Hindlimb muscle (tissue), 1 donor: ENCODE measurements around the gene UMODL1. TPM values are rescaled to one million over a fixed set of nuclear protein-coding genes. Genes with fewer than 3 reads are reported as not detected.

Experiments used
- DNase-seq: peaks from one replicate; pipeline ENCODE4 v3.0.0-alpha.2; 2013
- polyA plus RNA-seq: library from polyadenylated mRNA; unstranded; fragments of 120-200 nt; gene quantifications from one replicate; pipeline ENCODE4 v1.2.1, GENCODE V29; 2013; ENCODE audit not compliant: insufficient read length

Gene UMODL1
- polyA plus RNA-seq, 1 donor, result not detected

- DNase-seq, result no peak
Measured at GRCh38 chr21:42151148-42151947, 80.2 kb downstream of the UMODL1 start.

- no peak for DNase-seq
Measured at GRCh38 chr21:42151948-42152220, 80.8 kb downstream of the UMODL1 start.

GRCh38 chr21:42153046-42153686 is 82.0 kb downstream of the UMODL1 start:
- no peak for DNase-seq

GRCh38 chr21:42153746-42154145 is 82.6 kb downstream of the UMODL1 start:
- DNase-seq, result no peak

GRCh38 chr21:42154237-42155044 is 83.3 kb downstream of the UMODL1 start:
- DNase-seq, result no peak

GRCh38 chr21:42155045-42155855 is 84.1 kb downstream of the UMODL1 start:
- DNase-seq, result no peak

GRCh38 chr21:42156690-42157605 is 85.8 kb downstream of the UMODL1 start:
- peak; percentile 57 for DNase-seq

- DNase-seq, result no peak
Measured at GRCh38 chr21:42157606-42158310, 86.6 kb downstream of the UMODL1 start.

- no peak for DNase-seq
Measured at GRCh38 chr21:42158846-42159245, 87.7 kb downstream of the UMODL1 start.

- no peak for DNase-seq
Measured at GRCh38 chr21:42159560-42160110, 88.5 kb downstream of the UMODL1 start.

GRCh38 chr21:42160111-42160721 is 89.1 kb downstream of the UMODL1 start:
- DNase-seq, result no peak

- no peak for DNase-seq
Measured at GRCh38 chr21:42160765-42161164, 89.6 kb downstream of the UMODL1 start.

- no peak for DNase-seq
Measured at GRCh38 chr21:42161401-42161955, 90.4 kb downstream of the UMODL1 start.

GRCh38 chr21:42161956-42162681 is 91.0 kb downstream of the UMODL1 start:
- DNase-seq, result no peak

- no peak for DNase-seq
Measured at GRCh38 chr21:42162831-42163510, 91.9 kb downstream of the UMODL1 start.

GRCh38 chr21:42163511-42163863 is 92.4 kb downstream of the UMODL1 start:
- DNase-seq, result no peak

GRCh38 chr21:42164064-42164789 is 93.1 kb downstream of the UMODL1 start:
- no peak for DNase-seq

GRCh38 chr21:42164818-42165217 is 93.7 kb downstream of the UMODL1 start:
- no peak for DNase-seq
